GM18858 (cell line): ENCODE measurements around the gene AGTRAP.

ENCODE experiments used
- ATAC-seq: cut with Tn5 transposase; IDR thresholded peaks from one replicate; pipeline ENCODE4 v1.9.1; 2021; ENCODE audit not compliant: unreplicated experiment

The AGTRAP gene

GRCh38 chr1:11735854-11736745 lies at the start of gene AGTRAP:
Gene AGTRAP (plus strand): TSS chr1:11736136. CDS start chr1:11736209, 73 bp downstream.
- no peak for ATAC-seq

- no peak for ATAC-seq
These were observed 47.4 kb upstream of the AGTRAP start for GRCh38 chr1:11688506-11688905.

GRCh38 chr1:11690397-11691301 lies 45.3 kb upstream of the AGTRAP start:
- no peak for ATAC-seq

- ATAC-seq, result no peak
These were observed 44.5 kb upstream of the AGTRAP start, which contains the start of gene DRAXIN for GRCh38 chr1:11691302-11691914. Gene DRAXIN (plus strand): TSS chr1:11691710. CDS start chr1:11706259, 14,549 bp downstream.

- no peak for ATAC-seq
These were observed 43.8 kb upstream of the AGTRAP start for GRCh38 chr1:11691928-11692711.

GRCh38 chr1:11693024-11693590 lies 42.8 kb upstream of the AGTRAP start:
- ATAC-seq, result no peak

GRCh38 chr1:11693917-11694316 lies 42.0 kb upstream of the AGTRAP start:
- ATAC-seq, result no peak

GRCh38 chr1:11695861-11696260 lies 40.1 kb upstream of the AGTRAP start:
- ATAC-seq, result no peak

GRCh38 chr1:11697188-11697892 lies 38.6 kb upstream of the AGTRAP start:
- ATAC-seq, result no peak

GRCh38 chr1:11697893-11698210 lies 38.1 kb upstream of the AGTRAP start:
- no peak for ATAC-seq

- no peak for ATAC-seq
These were observed 35.1 kb upstream of the AGTRAP start for GRCh38 chr1:11700601-11701467.

GRCh38 chr1:11701551-11701961 lies 34.4 kb upstream of the AGTRAP start:
- ATAC-seq, result no peak

GRCh38 chr1:11701981-11702803 lies 33.7 kb upstream of the AGTRAP start:
- ATAC-seq, result no peak

GRCh38 chr1:11703357-11704193 lies 32.4 kb upstream of the AGTRAP start:
- no peak for ATAC-seq

- ATAC-seq, result no peak
These were observed 31.8 kb upstream of the AGTRAP start for GRCh38 chr1:11704194-11704529.

GRCh38 chr1:11704691-11705475 lies 31.1 kb upstream of the AGTRAP start:
- no peak for ATAC-seq
